CD14-positive monocyte (primary cell): ENCODE data around the gene EGLN3. TPM values are rescaled to one million over a fixed set of nuclear protein-coding genes. Genes with fewer than 3 reads are reported as not detected.

Source experiments
- DNase-seq, 3 donors: peaks; one replicate each; pipeline ENCODE4 v3.0.0-alpha.2; 2011 to 2022
- H2AFZ ChIP-seq: 2 replicates; pipeline ENCODE4 v1.6.0; 2012; ENCODE audit warnings: mild to moderate bottlenecking, low read depth, low read length, inconsistent platforms; ENCODE audit not compliant: insufficient read depth, poor library complexity, severe bottlenecking
- H3K27ac ChIP-seq, 2 donors: 1 replicate in 1 of 2; 2 replicates in 1 of 2; pipeline ENCODE4 v1.5.1; 2012 to 2013; ENCODE audit warnings: low read length in 2 of 2, control low read depth in 1 of 2, inconsistent platforms in 1 of 2, low read depth in 1 of 2, mild to moderate bottlenecking in 1 of 2
- H3K27me3 ChIP-seq, 2 donors: one replicate each; pipeline versions ENCODE4 v1.6.0 to v1.6.1; 2011 to 2013; ENCODE audit warnings: low read length in 2 of 2; ENCODE audit not compliant: control insufficient read depth in 2 of 2, insufficient read depth in 2 of 2
- H3K36me3 ChIP-seq, 2 donors: replicated peaks in 1 of 2; 1 replicate in 1 of 2; 2 replicates in 1 of 2; pipeline versions ENCODE4 v1.5.1 to v1.6.1; 2012 to 2013; ENCODE audit warnings: low read length in 2 of 2, control low read depth in 1 of 2, inconsistent platforms in 1 of 2, mild to moderate bottlenecking in 1 of 2; ENCODE audit not compliant: insufficient read depth in 2 of 2, control insufficient read depth in 1 of 2
- H3K4me1 ChIP-seq, 2 donors: 1 replicate in 1 of 2; 2 replicates in 1 of 2; pipeline versions ENCODE4 v1.5.1 to v1.6.1; 2012 to 2013; ENCODE audit warnings: low read length in 2 of 2, control low read depth in 1 of 2, inconsistent platforms in 1 of 2, mild to moderate bottlenecking in 1 of 2, moderate library complexity in 1 of 2; ENCODE audit not compliant: insufficient read depth in 2 of 2, control insufficient read depth in 1 of 2
- H3K4me2 ChIP-seq: replicated peaks from 2 replicates; pipeline ENCODE3; 2012; ENCODE audit warnings: low read length, moderate library complexity, mild to moderate bottlenecking; ENCODE audit not compliant: poor library complexity, severe bottlenecking; ENCODE audit errors: extremely low read depth
- H3K4me3 ChIP-seq, 3 experiments: fragments of 200-600 bp in 1 of 3; sonication (generic) in 1 of 3; replicated peaks in 1 of 3; 1 replicate in 2 of 3; 2 replicates in 1 of 3; pipeline ENCODE4 v1.5.1; 2011 to 2013; ENCODE audit warnings: low read length in 3 of 3, mild to moderate bottlenecking in 3 of 3, control low read depth in 2 of 3, low read depth in 2 of 3, inconsistent platforms in 1 of 3, moderate library complexity in 1 of 3
- H3K79me2 ChIP-seq: 2 replicates; pipeline ENCODE4 v1.6.0; 2012; ENCODE audit warnings: mild to moderate bottlenecking, control low read depth, inconsistent platforms, low read length, moderate library complexity; ENCODE audit not compliant: insufficient read depth
- H3K9ac ChIP-seq: 2 replicates; pipeline ENCODE4 v1.6.0; 2017; ENCODE audit warnings: low read length, mild to moderate bottlenecking; ENCODE audit not compliant: insufficient read depth, poor library complexity, severe bottlenecking
- H3K9me3 ChIP-seq, 2 donors: replicated peaks in 1 of 2; 1 replicate in 1 of 2; 2 replicates in 1 of 2; pipeline versions ENCODE4 v1.5.1 to v1.6.1; 2012 to 2013; ENCODE audit warnings: low read length in 2 of 2, control low read depth in 1 of 2; ENCODE audit not compliant: control insufficient read depth in 1 of 2, insufficient read depth in 1 of 2
- H4K20me1 ChIP-seq: 2 replicates; pipeline ENCODE4 v1.6.0; 2012; ENCODE audit warnings: mild to moderate bottlenecking, low read length, control low read depth, moderate library complexity; ENCODE audit not compliant: insufficient read depth
- H3K27ac Mint-ChIP-seq, 7 donors: one replicate each; pipeline ENCODE4 v1.8.0; 2020; ENCODE audit warnings: mild to moderate bottlenecking in 7 of 7, mixed read lengths in 7 of 7, moderate library complexity in 6 of 7, inconsistent platforms in 2 of 7
- H3K27me3 Mint-ChIP-seq, 3 donors: one replicate each; pipeline ENCODE4 v1.8.0; 2021 to 2022; ENCODE audit warnings: low read depth in 3 of 3, mild to moderate bottlenecking in 3 of 3, mixed read lengths in 3 of 3, moderate library complexity in 3 of 3, inconsistent platforms in 1 of 3
- H3K36me3 Mint-ChIP-seq, 2 donors: one replicate each; pipeline ENCODE4 v1.8.0; 2020; ENCODE audit warnings: mixed read lengths in 2 of 2, inconsistent platforms in 1 of 2, mild to moderate bottlenecking in 1 of 2
- H3K4me1 Mint-ChIP-seq: one replicate; pipeline ENCODE4 v1.8.0; 2020; ENCODE audit warnings: mild to moderate bottlenecking, mixed read lengths
- H3K4me3 Mint-ChIP-seq, 2 donors: one replicate each; pipeline ENCODE4 v1.8.0; 2020; ENCODE audit warnings: mild to moderate bottlenecking in 2 of 2, mixed read lengths in 2 of 2, moderate library complexity in 1 of 2
- H3K9me3 Mint-ChIP-seq, 7 donors: one replicate each; pipeline ENCODE4 v1.8.0; 2020 to 2022; ENCODE audit warnings: mixed read lengths in 7 of 7, mild to moderate bottlenecking in 6 of 7, moderate library complexity in 6 of 7, inconsistent platforms in 2 of 7
- CTCF ChIP-seq: fragments of 200-600 bp; IDR thresholded peaks from one replicate; pipeline ENCODE4 v1.8.0; 2022; ENCODE audit warnings: antibody characterized with exemption, mild to moderate bottlenecking
- WGBS: methylation state at CpG from one replicate; pipeline ENCODE4 v1.1.5; 2013; ENCODE audit warnings: missing lambda C conversion rate; ENCODE audit not compliant: insufficient coverage; 5-methylcytosine and 5-hydroxymethylcytosine counted together
- intact Hi-C, 2 donors: fragments of 100-400 bp; cut with micrococcal nuclease; formaldehyde crosslinking; loops; one replicate each; pipeline versions ENCODE4 v1.15.0 to v1.15.1; 2023
- polyA plus RNA-seq, 3 donors: library from polyadenylated mRNA; depleted of rRNA in 1 of 3; unstranded in 2 of 3; stranded (reverse) in 1 of 3; fragments of 300-500 nt in 2 of 3; fragments of >200 nt in 1 of 3; fragmentation: Illumina TruSeq in 2 of 3; gene quantifications; 1 replicate in 2 of 3; 2 replicates in 1 of 3; pipeline ENCODE4 v1.2.3, GENCODE V29; 2012 to 2021

Gene EGLN3
- polyA plus RNA-seq, 3 donors, result 0.03 to 0.06 TPM; not detected in 1

- H4K20me1 ChIP-seq, result no peaks in the 10 kb centered on the region
- H3K4me2 ChIP-seq, result no peak overlapping the region
- no peaks in the 10 kb centered on the region for H3K36me3 ChIP-seq
- intact Hi-C loops, result no loop called here
- Mint-ChIP-seq H3K36me3 (no peaks in the 10 kb centered on the region), H3K27me3 (peaks cover 0 to 3% (median 3%) of the 10 kb centered on the region in 3 donors), H3K4me3 (no peak overlapping the region), H3K4me1 (peaks cover 6% of the 10 kb centered on the region), H3K9me3 (no peaks in the 10 kb centered on the region), H3K27ac (no peak overlapping the region)
- H3K9me3 ChIP-seq, result no peaks in the 10 kb centered on the region
- H3K4me3 ChIP-seq, result no peak overlapping the region
- DNase-seq, result no peak
- TF ChIP-seq CTCF, result no peak
- H3K27ac ChIP-seq, result no peak overlapping the region
- peaks cover 0 to 2% of the 10 kb centered on the region in 2 donors for H3K4me1 ChIP-seq
- no peak overlapping the region for H2AFZ ChIP-seq
- 80% methylated on average over 2 of the region's 3 CpGs for WGBS
- H3K79me2 ChIP-seq, result no peaks in the 10 kb centered on the region
- no peak overlapping the region for H3K9ac ChIP-seq
- H3K27me3 ChIP-seq, result no peaks in the 10 kb centered on the region
These were observed 32.6 kb downstream of the EGLN3 start for GRCh38 chr14:33918256-33918655.

GRCh38 chr14:33917661-33918060 lies 33.2 kb downstream of the EGLN3 start:
- no peak overlapping the region for H3K27ac ChIP-seq
- H3K36me3 ChIP-seq, result no peaks in the 10 kb centered on the region
- peaks cover 0 to 3% (median 3%) of the 10 kb centered on the region in 3 donors for H3K27me3 Mint-ChIP-seq
- H3K36me3 Mint-ChIP-seq, result no peaks in the 10 kb centered on the region
- DNase-seq, result no peak
- 64% methylated on average over 1 of the region's 1 CpG for WGBS
- H3K27ac Mint-ChIP-seq, result no peak overlapping the region
- no peak overlapping the region for H3K4me3 Mint-ChIP-seq
- H3K9me3 ChIP-seq, result no peaks in the 10 kb centered on the region
- peaks cover 6% of the 10 kb centered on the region for H3K4me1 Mint-ChIP-seq
- H3K79me2 ChIP-seq, result no peaks in the 10 kb centered on the region
- H4K20me1 ChIP-seq, result no peaks in the 10 kb centered on the region
- peaks cover 0 to 2% of the 10 kb centered on the region in 2 donors for H3K4me1 ChIP-seq
- no peak overlapping the region for H2AFZ ChIP-seq
- no peak overlapping the region for H3K4me2 ChIP-seq
- TF ChIP-seq CTCF, result no peak
- intact Hi-C loops, result no loop called here
- no peak overlapping the region for H3K9ac ChIP-seq
- H3K27me3 ChIP-seq, result no peaks in the 10 kb centered on the region
- no peaks in the 10 kb centered on the region for H3K9me3 Mint-ChIP-seq
- H3K4me3 ChIP-seq, result no peak overlapping the region
